ENCODE results near the gene ADAMTS17. TPM values are rescaled to one million over a fixed set of nuclear protein-coding genes. Genes with fewer than 3 reads are reported as not detected.

The ADAMTS17 gene
- total and polyA plus RNA-seq, 3 donors from 2014 or later: 6.8 to 17.8 (median 12.4) TPM

DNA sequence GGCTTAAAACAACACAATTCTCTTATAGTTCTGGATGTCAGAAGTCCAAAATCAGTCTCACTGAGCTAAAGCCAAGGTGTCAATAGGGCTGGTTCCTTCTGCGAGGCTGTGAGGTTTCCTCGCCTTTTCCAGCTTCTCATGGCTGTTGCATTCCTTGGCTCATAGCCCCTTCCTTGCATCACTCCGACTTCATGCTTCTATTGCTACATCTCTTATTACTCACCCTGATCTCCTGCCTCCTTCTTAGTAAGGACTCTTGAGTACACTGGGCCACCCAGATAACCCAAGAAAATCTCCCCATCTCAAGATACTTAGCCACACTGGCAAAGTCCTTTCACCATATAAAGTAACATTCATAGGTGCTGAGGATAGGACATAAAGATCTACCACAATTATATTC, 193.9 kb downstream of the ADAMTS17 start:
- no peak for TF ChIP-seq POLR2A (IDR thresholded peaks at IDR 0.05)
- TF ChIP-seq CTCF (IDR thresholded peaks at IDR 0.05): no peak

DNA sequence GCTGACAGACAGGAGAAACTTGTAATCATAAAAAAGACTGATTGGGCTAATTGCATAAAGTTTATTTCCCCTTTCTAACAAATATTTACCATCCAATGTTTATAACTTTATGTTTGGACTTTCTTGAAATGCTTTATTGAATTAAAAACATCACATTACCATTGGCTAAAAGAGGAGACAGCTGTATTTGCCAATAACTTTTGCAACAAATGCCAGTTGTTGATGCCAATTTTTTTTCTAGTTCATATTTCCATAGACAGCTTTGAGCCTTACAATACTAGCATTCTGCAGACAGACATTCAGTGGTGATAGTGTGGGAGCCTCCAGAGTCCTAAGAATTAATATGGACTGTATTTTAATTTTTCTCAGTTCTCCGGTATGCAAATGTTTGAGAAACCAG, 198.4 kb downstream of the ADAMTS17 start:
- WGBS, 2 donors: 88 to 95% methylated on average over 1 of the region's 1 CpG

More for the DNA sequence above, 193.9 kb downstream of the ADAMTS17 start:
- Histone ChIP-seq H3K27me3 (no peaks in the 10 kb centered on the region), H3K9me3 (no peaks in the 10 kb centered on the region), H3K27ac (no peak overlapping the region), H3K4me3 (no peak overlapping the region), H3K4me1 (no peaks in the 10 kb centered on the region), H3K36me3 (ENCODE audit: low read depth, missing control alignments) (no peaks in the 10 kb centered on the region)
- intact Hi-C loops (cut with DNase I; ENCODE audit: low total_unique reads): no loop called here
- DNase-seq: no peak
- WGBS, 2 donors: 94 to 99% methylated on average over 3 of the region's 3 CpGs

GRCh38 chr15:100141311-100142001, 200.3 kb downstream of the ADAMTS17 start:
- no peaks in the 10 kb centered on the region for H3K9me3 ChIP-seq
- no peak for TF ChIP-seq POLR2A (IDR thresholded peaks at IDR 0.05)
- TF ChIP-seq CTCF (IDR thresholded peaks at IDR 0.05): no peak
- WGBS, 2 donors: 76 to 95% methylated on average over 3 to 11 of the region's 11 CpGs
- H3K36me3 ChIP-seq (ENCODE audit: low read depth, missing control alignments): no peaks in the 10 kb centered on the region
- H3K4me3 ChIP-seq: no peak overlapping the region
- no peaks in the 10 kb centered on the region for H3K4me1 ChIP-seq
- no peak overlapping the region for H3K27ac ChIP-seq
- DNase-seq: no peak
- intact Hi-C loops (cut with DNase I; ENCODE audit: low total_unique reads): no loop called here
- no peaks in the 10 kb centered on the region for H3K27me3 ChIP-seq

More for the DNA sequence above, 198.4 kb downstream of the ADAMTS17 start:
- TF ChIP-seq CTCF (IDR thresholded peaks at IDR 0.05) (no peak), POLR2A (IDR thresholded peaks at IDR 0.05) (no peak)
- Histone ChIP-seq H3K9me3 (no peaks in the 10 kb centered on the region), H3K27me3 (no peaks in the 10 kb centered on the region), H3K4me1 (no peaks in the 10 kb centered on the region), H3K27ac (no peak overlapping the region), H3K4me3 (no peak overlapping the region), H3K36me3 (ENCODE audit: low read depth, missing control alignments) (no peaks in the 10 kb centered on the region)
- DNase-seq: no peak
- intact Hi-C loops (cut with DNase I; ENCODE audit: low total_unique reads): no loop called here

GRCh38 chr15:100140527-100141308, 201.1 kb downstream of the ADAMTS17 start:
- no peak for TF ChIP-seq CTCF (IDR thresholded peaks at IDR 0.05)
- no peak for TF ChIP-seq POLR2A (IDR thresholded peaks at IDR 0.05)
- WGBS, 2 donors: 89 to 94% methylated on average over 23 to 25 of the region's 25 CpGs
- no peaks in the 10 kb centered on the region for H3K27me3 ChIP-seq
- DNase-seq: no peak
- intact Hi-C loops (cut with DNase I; ENCODE audit: low total_unique reads): no loop called here
- no peaks in the 10 kb centered on the region for H3K9me3 ChIP-seq
- no peak overlapping the region for H3K27ac ChIP-seq
- H3K36me3 ChIP-seq (ENCODE audit: low read depth, missing control alignments): no peaks in the 10 kb centered on the region
- H3K4me3 ChIP-seq: no peak overlapping the region
- no peaks in the 10 kb centered on the region for H3K4me1 ChIP-seq

All from testis (tissue), 3 donors.